KOPT-K1 (cell line): Measurements from ENCODE around the gene BLOC1S1.

Source experiments
- H3K27ac ChIP-seq: fragments of 200-600 bp; sonication (generic); 2 replicates; pipeline ENCODE4 v1.5.1; 2016; ENCODE audit warnings: antibody characterized with exemption, mild to moderate bottlenecking, low read depth, low read length; ENCODE audit not compliant: poor library complexity, severe bottlenecking
- H3K36me3 ChIP-seq: fragments of 200-600 bp; sonication (generic); 2 replicates; pipeline ENCODE4 v1.5.1; 2017; ENCODE audit warnings: antibody characterized with exemption, mild to moderate bottlenecking, low read length, moderate library complexity; ENCODE audit not compliant: insufficient read depth
- H3K9me3 ChIP-seq: fragments of 200-600 bp; sonication (generic); 2 replicates; pipeline ENCODE4 v1.5.1; 2017; ENCODE audit warnings: antibody characterized with exemption, low read length, mild to moderate bottlenecking; ENCODE audit not compliant: insufficient read depth, poor library complexity, severe bottlenecking

Gene BLOC1S1

DNA sequence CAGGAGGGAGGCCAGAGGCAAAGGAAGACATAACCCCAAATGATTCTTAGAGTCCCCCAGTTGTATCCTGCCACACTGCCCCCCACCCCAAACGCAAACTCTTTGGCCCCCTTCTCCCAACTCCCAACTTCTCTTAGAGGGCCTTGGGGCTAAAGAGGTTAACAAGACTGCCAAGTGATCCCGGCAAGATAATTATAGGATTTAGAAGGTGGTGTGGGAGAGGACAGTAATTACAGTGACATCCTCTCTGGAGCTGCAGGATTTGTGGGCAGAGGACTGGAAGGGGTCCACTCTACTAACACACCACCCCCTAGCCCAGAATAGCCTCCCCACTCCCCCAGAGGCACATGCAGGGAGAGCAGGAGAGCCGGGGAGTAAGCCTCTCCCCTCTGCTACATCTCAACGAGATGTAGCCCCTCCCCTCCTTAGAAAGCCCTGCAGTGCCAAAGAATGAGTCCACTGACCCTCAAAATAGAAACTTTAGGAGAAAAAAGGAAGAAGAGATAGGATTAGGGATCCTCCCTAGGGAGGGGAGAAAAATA is 21.8 kb downstream of the BLOC1S1 start:
- H3K27ac ChIP-seq, result peak overlapping the region; percentile 75
- H3K9me3 ChIP-seq, result no peaks in the 10 kb centered on the region
- H3K36me3 ChIP-seq, result no peaks in the 10 kb centered on the region

GRCh38 chr12:55738123-55739024 is 22.5 kb downstream of the BLOC1S1 start:
- no peaks in the 10 kb centered on the region for H3K36me3 ChIP-seq
- H3K9me3 ChIP-seq, result no peaks in the 10 kb centered on the region
- H3K27ac ChIP-seq, result peak overlapping the region; percentile 75

GRCh38 chr12:55739025-55739378 is 23.2 kb downstream of the BLOC1S1 start:
- no peaks in the 10 kb centered on the region for H3K36me3 ChIP-seq
- H3K9me3 ChIP-seq, result no peaks in the 10 kb centered on the region
- no peak overlapping the region for H3K27ac ChIP-seq

DNA sequence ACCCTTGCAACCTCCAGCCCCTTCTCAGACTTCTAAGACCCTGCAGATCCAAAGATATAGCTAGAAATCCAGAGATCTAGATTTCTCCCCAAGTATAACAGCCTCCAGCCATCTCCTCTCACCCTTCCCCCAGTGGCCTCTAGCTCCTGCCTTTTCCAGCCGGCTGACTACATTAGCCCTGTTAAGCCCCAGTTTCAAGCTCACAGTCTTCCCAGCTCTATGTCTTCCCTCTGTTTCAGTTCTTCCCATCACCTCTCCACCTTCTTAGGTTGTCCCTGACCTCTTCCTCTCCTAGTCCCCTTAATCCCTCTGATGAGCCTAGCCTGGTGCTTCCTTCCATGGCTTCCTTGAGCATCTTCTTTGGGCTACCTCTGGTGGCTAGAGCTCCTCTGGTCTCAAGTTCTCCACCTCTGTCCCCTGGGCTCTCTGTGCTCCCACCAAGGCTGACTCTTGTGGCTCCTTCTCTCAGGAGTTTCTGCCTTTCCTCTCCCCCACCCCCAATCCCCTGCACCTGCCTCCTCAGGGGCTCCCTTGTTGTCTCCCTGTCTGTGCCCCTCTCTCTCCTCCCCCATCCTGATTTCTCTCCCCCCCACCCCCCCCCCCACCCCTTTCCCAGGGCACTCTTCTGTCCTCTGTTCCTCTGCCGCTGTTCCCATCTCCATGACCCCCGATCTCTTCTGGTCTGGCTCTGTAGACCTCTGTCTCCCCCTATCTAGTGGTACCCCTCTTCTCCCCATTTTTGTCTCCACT is 26.3 kb downstream of the BLOC1S1 start:
- peak overlapping the region; percentile 48 for H3K27ac ChIP-seq
- peaks cover 8% of the 10 kb centered on the region; the same call in 1 of the 2 replicates for H3K36me3 ChIP-seq
- no peaks in the 10 kb centered on the region for H3K9me3 ChIP-seq

DNA sequence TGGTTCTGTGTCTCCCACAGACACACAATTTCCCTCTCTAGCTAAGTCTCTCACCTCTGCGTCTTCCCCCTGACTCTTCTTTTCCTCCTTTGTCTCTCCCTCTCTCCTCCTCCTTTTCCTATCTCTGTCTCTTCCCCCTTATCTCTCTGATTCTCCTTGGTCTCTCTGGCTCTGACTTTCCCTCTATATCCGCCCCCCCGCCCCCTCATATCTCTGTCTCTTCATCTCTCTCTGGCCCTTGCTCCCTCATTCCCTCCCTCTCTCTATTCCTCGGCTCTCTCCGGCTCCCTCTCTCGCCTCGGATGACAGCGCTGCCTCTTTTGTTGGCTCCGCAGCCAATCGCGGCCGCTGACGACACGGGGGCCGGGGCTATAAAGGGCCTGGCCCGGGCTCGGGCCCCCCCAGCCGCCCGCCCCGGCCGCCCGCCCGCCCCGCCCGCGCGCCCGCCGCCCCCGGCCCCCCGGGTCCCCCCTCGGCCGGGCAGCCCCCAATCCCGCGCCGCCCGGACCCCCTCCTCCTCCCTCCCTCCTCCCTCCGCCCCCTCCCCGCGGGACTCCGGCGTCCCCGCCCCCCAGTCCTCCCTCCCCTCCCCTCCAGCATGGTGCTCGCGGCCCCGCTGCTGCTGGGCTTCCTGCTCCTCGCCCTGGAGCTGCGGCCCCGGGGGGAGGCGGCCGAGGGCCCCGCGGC is 27.0 kb downstream of the BLOC1S1 start, which contains the start of gene GDF11:
GDF11 (plus strand) TSS at position 404 of the 687 bp plus-strand sequence; CDS start at position 599, 195 bp downstream.
- H3K36me3 ChIP-seq, result peaks cover 15% of the 10 kb centered on the region; the same call in 1 of the 2 replicates
- peak within 1 kb of the TSS; percentile 70 for H3K27ac ChIP-seq
- H3K9me3 ChIP-seq, result no peaks in the 10 kb centered on the region

GRCh38 chr12:55743406-55744339 is 27.8 kb downstream of the BLOC1S1 start:
- no peaks in the 10 kb centered on the region for H3K9me3 ChIP-seq
- peak overlapping the region; percentile 70 for H3K27ac ChIP-seq
- H3K36me3 ChIP-seq, result peaks cover 23% of the 10 kb centered on the region; the same call in 1 of the 2 replicates

DNA sequence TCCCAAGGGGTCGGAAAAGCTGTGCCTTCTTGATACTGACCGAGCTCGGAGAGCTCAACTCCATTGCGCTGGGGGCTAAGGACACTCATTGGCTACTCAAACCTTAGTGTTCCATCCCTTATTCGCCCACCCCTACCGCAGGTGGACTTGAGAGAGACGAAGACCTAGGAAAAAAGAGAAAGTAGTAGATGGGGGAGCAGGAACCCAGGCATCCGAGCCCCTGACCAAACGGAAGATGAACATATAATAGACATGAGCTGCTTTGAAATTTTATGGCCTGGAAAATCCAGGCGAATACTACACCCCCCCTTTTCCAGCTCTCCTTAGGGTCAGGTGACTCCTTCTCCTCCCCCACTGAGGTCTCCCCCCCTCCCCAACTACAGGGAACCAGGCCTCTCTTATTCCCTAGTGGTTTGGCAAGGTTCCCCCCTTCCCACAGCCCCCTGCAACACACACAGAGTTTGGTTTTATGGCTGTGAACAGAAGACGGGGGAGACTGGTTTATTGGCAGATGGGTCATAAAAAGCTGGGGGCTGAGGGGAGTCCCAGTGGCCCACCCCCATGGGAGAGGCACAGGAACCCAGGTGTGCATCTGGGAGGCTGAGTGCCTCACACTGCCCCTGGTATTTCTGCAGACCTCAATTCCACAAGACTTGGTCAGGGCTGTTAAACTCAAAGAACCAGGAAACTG is 28.6 kb downstream of the BLOC1S1 start:
- no peaks in the 10 kb centered on the region for H3K9me3 ChIP-seq
- peaks cover 32% of the 10 kb centered on the region for H3K36me3 ChIP-seq
- H3K27ac ChIP-seq, result peak overlapping the region; percentile 70

GRCh38 chr12:55745361-55746173 is 29.7 kb downstream of the BLOC1S1 start:
- H3K27ac ChIP-seq, result peak overlapping the region; percentile 70
- H3K9me3 ChIP-seq, result no peaks in the 10 kb centered on the region
- peaks cover 42% of the 10 kb centered on the region for H3K36me3 ChIP-seq

- Histone ChIP-seq H3K9me3 (no peaks in the 10 kb centered on the region), H3K36me3 (peaks cover 50% of the 10 kb centered on the region), H3K27ac (no peak overlapping the region)
These were observed 30.5 kb downstream of the BLOC1S1 start for GRCh38 chr12:55746174-55746912.

DNA sequence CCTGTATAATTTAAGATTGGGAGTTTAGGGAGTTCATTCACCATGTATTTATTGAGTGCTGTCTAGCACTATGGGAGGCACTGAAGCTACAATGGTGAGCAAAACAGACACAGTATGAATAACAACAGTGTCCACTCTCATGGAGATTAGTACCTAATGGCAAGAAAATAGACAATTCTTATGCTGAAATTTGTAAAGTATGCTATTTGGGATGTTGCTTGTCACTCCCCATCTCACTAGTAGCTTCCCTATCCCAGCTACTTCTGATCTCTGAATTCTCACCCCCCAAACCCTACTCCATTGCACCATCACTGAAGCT is 31.0 kb downstream of the BLOC1S1 start:
- Histone ChIP-seq H3K9me3 (no peaks in the 10 kb centered on the region), H3K36me3 (peaks cover 55% of the 10 kb centered on the region), H3K27ac (no peak overlapping the region)

GRCh38 chr12:55748230-55748993 is 32.6 kb downstream of the BLOC1S1 start:
- no peaks in the 10 kb centered on the region for H3K9me3 ChIP-seq
- H3K36me3 ChIP-seq, result peaks cover 71% of the 10 kb centered on the region
- no peak overlapping the region for H3K27ac ChIP-seq

DNA sequence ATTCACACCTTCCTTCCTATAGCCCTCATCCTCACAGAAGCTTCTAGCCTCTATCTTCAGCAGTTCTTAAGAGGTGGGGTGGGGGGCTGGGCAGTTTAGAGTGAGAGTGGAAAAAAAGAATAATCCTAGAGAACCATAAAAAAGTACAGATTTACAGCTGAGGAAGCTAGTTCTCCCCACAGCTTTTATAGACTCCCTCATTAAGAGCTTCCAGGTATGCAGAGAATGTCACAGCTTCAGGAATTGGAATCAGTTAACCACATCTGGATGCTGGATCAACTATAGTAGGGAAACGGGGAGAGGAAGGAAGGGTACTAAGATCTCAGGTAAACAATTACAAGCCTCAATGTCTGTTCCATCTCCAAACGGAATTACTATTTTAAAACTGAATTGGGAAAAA is 39.4 kb downstream of the BLOC1S1 start:
- Histone ChIP-seq H3K27ac (no peak overlapping the region), H3K36me3 (peaks cover 100% of the 10 kb centered on the region), H3K9me3 (no peaks in the 10 kb centered on the region)
